NCI-H774 (cell line): ENCODE results near the gene IDH3B.
"Not testable (repeated sequence)": the region's sequence is repeated elsewhere in the genome, so short reads cannot be mapped to it uniquely, and the experiment has no call there.

Source experiments
- DNase-seq: peaks from one replicate; lab custom pipeline; 2025; lab: John Stamatoyannopoulos, UW

IDH3B gene

DNA sequence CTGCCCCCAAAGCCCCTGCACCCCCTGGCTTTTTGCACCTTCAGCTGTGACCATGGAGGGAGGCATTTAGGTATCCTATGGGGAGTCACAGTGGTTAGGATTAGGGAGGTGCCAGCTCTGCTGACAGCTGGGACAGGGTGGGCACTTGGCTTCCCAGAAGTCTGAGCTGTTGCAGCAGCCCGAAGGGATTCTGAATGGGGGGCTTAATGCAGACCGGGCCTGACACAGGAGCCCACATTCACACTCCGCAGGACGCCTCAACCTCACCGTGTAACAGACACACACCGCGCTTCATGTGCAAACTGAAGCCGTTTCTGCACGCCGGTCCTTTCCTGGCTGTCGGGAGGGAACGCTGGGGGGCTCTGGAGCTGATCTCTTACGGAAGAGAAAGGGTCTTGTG is 30.5 kb upstream of the IDH3B start:
- no peak for DNase-seq

- DNase-seq: no peak
These were observed 30.0 kb upstream of the IDH3B start for GRCh38 chr20:2694008-2694471.

- no peak for DNase-seq
These were observed 29.4 kb upstream of the IDH3B start for GRCh38 chr20:2693286-2694007.

DNA sequence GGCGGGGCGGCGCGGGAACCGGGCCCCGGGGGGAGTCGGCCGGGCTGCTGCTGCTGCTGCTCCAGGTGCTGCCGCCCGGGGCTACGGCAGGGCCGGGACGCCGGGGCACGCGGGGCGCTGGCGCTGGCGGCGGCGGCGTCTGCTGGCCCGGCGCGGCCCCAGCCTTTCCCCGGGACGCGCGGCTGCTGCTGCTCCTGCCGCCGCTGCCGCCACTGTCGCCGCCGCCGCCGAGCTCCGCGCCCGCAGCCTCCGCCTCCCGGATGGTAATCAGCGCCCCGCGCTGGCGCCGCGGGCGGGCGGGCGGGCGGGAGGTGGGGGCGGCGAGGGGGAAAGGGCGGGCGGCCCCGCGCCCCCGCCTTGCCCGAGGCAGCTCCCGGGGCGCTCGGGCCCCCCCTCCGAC is 28.9 kb upstream of the IDH3B start:
- no peak for DNase-seq

DNA sequence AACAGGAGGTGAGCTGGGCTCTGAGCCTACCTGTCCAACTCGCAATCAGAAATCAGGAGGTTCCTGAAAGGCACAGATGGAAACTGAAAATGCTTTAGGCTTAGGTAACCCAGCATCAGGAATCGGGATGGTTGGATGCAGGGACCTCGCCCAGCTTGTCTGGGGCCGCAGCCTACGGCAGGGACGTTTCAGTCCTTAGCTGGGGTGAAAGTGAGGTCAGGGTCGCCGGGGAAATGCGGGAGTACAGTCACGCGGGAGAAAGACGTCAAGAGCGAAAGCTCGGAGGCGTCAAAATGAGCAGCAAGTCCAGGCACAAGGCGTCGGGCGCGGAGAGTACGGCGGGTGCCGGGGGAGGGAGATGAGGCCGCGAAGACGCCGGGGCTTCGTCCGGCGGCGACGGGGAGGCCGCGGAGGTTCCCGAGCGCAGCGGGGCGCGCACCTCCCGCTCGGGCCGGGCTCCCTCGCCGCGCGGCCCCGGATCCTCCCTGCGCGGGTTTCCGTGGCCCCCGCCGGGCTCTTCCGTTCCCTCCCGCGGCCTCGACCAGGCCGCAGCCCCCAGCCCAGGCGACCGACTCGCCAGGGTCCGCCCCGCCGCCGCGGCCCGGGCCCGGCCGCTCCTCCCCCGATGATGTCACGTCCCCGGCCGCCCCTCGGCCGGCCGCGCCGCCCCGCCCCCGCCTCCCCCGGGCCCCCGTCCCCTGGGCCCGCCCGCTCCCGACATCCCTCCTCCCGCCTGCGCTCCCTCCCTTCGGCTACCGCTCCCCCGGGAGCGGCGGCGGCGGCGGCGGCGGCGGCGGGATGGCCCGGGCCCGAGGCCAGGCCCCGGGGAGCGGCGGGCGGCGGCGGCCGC is 28.2 kb upstream of the IDH3B start, which contains the start of gene EBF4:
Gene EBF4 (plus strand): TSS at position 745 of the 850 bp plus-strand sequence. CDS start 866 bp downstream, outside the sequence.
- DNase-seq: peak; percentile 11

- no peak for DNase-seq
These were observed 27.6 kb upstream of the IDH3B start for GRCh38 chr20:2691663-2692035.

- no peak for DNase-seq
These were observed 27.1 kb upstream of the IDH3B start for GRCh38 chr20:2691127-2691526.

GRCh38 chr20:2690718-2691117 is 26.7 kb upstream of the IDH3B start:
- DNase-seq: no peak

DNA sequence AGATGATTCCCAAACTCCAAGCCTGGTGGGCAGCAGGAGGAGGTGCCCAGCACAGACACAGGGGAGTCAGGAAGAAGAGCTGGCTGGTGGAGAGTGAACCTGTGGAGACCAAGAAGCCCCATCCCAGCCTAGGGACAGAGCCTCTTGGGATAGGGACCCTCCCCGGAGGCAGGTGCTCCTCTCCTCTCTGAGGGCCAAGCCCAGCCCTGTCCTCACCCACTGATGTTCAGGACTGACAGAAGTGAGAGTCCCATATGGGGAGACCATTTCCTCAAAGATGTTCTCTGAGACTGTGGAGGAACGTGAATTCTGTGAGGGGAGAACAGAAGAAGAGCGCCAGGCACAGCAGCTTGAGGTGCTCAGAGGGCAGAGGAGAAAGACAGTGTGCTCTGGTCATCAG is 26.2 kb upstream of the IDH3B start:
- DNase-seq: no peak

GRCh38 chr20:2688041-2688591 is 24.1 kb upstream of the IDH3B start:
- peak; percentile 38 for DNase-seq

DNA sequence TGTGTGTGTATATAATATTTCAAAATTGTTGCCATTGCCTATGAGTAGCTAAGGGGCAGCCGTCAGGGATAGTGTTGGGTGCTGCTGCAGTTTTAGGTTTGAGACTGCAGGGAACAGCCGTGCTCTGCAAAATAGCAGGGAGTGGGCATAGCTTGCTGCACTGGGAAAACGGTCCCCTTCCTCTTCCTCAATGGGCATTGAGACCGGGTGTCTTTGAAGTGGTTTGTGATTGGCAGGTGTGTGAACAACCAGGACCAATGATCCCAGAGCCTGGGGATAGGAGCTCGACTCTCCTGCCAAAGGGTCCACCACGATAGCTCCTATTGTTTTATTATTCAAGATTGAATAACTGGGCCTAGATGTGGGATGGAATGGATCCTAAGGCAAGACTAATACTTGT is 23.5 kb upstream of the IDH3B start:
- DNase-seq: no peak

GRCh38 chr20:2684817-2685216 is 20.8 kb upstream of the IDH3B start:
- not testable (repeated sequence) for DNase-seq

GRCh38 chr20:2682040-2682439 is 18.0 kb upstream of the IDH3B start:
- not testable (repeated sequence) for DNase-seq

DNA sequence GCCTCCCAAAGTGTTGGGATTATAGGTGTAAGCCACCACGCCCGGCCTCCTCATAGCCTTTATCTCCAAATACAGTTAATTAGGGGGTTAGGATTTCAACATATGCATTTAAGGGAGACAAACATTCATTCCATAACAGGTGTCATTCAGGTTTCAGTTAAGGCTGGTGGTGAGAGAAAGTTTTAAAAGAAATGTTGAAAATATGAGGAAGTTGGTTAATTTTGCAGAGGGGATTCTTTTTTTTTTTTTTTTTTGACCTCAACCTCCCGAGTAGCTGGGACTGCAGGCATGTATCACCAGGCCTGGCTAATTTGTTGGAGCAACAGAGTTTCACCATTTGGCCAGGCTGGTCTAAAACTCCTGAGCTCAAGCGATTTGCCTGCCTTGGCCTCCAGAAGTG is 16.0 kb upstream of the IDH3B start:
- DNase-seq: no peak

DNA sequence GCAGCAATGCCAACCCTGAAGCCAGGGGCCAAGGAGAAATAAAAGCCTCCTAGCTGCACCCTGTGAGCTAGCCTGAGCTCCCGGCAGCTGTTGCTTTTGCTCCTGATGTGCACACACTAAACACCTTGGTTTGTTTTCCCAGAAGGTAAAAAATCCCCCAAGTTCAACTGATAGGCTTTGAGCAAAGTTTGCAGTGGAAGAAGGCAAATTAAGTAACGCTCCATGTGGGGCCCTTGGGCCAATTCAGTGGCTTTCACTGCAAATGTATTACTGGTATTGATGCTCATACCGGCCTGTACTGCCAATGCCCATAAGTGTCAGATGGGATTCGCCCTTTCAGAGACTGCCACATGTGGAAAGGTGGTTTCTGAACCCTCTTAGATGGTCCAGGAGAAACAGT is 9.4 kb upstream of the IDH3B start:
- DNase-seq: no peak

DNA sequence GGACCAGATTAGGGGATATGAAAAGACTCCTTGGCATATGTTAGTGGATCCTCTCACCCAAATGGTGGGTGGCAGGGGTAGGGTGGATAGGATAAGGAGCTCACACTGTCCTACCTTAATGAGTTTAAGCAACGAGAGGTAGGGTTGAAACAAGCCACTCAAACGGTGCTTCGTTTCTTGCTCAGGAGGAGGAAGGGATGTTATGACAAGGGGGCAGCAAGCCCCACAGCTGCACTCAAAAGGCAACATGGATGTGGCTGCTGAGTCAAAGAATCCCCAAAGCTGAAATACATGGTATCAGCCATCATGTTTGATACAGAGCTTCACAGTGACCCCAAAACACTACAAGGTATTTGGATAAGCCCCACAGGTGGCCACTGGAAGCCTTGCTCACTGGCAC is 8.4 kb upstream of the IDH3B start:
- no peak for DNase-seq

DNA sequence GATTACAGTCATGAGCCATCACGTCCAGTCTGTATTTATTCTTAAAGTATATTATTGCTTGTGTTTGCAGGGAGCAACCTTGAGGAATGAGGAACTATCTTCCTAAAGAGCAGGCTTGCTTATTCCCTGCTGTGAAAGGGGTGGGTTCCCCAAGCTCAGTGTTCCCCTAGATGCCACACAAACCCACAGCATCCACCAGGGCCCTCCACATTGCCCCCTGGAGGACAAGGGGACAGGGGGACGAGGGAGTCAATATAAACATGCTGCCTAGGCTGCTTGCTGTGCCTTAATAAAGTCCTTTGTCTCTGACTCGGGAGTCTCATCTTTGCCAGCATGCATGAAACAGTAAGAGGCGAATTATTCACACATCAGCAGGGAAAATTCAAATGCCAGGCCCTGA is 8.0 kb upstream of the IDH3B start:
- no peak for DNase-seq

- DNase-seq: no peak
These were observed 591 bp downstream of the IDH3B start for GRCh38 chr20:2663364-2663886.

GRCh38 chr20:2659547-2659946 is 4.5 kb downstream of the IDH3B start:
- no peak for DNase-seq

GRCh38 chr20:2658414-2659354 is 5.3 kb downstream of the IDH3B start:
- DNase-seq: no peak

DNA sequence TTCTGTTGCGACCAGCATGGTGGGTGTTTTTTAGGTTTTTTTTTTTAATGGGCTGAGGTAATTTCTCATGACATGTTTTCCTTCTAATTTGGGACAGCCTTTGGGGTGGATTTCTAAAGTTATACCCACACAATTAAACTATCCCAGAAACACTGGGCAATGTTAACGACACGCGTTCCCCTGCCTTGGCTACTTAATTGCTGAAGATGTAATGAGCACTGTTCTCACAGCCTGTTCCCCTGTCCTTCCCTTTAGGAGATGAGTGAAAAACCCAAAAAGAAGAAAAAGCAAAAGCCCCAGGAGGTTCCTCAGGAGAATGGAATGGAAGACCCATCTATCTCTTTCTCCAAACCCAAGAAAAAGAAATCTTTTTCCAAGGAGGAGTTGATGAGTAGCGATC is 6.3 kb downstream of the IDH3B start:
- DNase-seq: no peak

GRCh38 chr20:2657241-2657640 is 6.8 kb downstream of the IDH3B start:
- DNase-seq: no peak
